ENCODE data around the gene TRMT10B.

GRCh38 chr9:37800631-37801286 is 47.2 kb downstream of the TRMT10B start, which contains the start of gene DCAF10:
- TF ChIP-seq POLR2AphosphoS5 (IDR thresholded peaks at IDR 0.05) (peak; percentile 77 to 93 (median 87)), CTCF (IDR thresholded peaks at IDR 0.05) (no peak), POLR2A (IDR thresholded peaks at IDR 0.05) (peak; percentile 56 to 64)

Data from sigmoid colon (tissue), 4 donors.